GM23338 (cell line): Measurements from ENCODE around the gene SLC49A4.

Experiments
- CTCF ChIP-seq, 2 experiments: fragments of 200-600 bp in 1 of 2; sonication (generic) in 1 of 2; conservative IDR thresholded peaks; 2 replicates each; pipeline versions ENCODE4 v1.5.1 to v1.6.1; 2016 to 2017; ENCODE audit warnings: antibody characterized with exemption in 2 of 2, low read depth in 2 of 2, mild to moderate bottlenecking in 2 of 2, moderate library complexity in 1 of 2
- NANOG ChIP-seq: IDR thresholded peaks from 2 replicates; pipeline ENCODE4 v1.6.1; 2016; ENCODE audit warnings: antibody characterized with exemption, borderline replicate concordance
- POLR2AphosphoS5 ChIP-seq: IDR thresholded peaks from 2 replicates; pipeline ENCODE4 v1.6.1; 2016; ENCODE audit warnings: antibody characterized with exemption, low read depth
- REST ChIP-seq: IDR thresholded peaks from one replicate; pipeline ENCODE4 v1.6.1; 2018; ENCODE audit warnings: antibody characterized with exemption; ENCODE audit not compliant: unreplicated experiment

- no peak for TF ChIP-seq POLR2AphosphoS5
- no peak for TF ChIP-seq REST
- TF ChIP-seq NANOG, result no peak
- no peak for TF ChIP-seq CTCF (conservative IDR thresholded peaks at IDR 0.05; ENCODE audit: low read depth in 2 of 2)
These were observed 18.0 kb upstream of the SLC49A4 start for GRCh38 chr3:122776675-122777468.
